Cerebellar nuclear complex (tissue), 1 donor: ENCODE results near the gene FGFR4.
"Not testable (repeated sequence)": the region's sequence is repeated elsewhere in the genome, so short reads cannot be mapped to it uniquely, and the experiment has no call there.

Source experiments
- DNase-seq, 2 experiments: peaks; one replicate each; lab custom pipeline; 2025; lab: John Stamatoyannopoulos, UW

Gene FGFR4

GRCh38 chr5:177086654-177087397, at the start of gene FGFR4:
TSS of gene FGFR4 (plus strand) at chr5:177086915. CDS start at chr5:177089603, 2,688 bp downstream.
- DNase-seq: no peak

- DNase-seq: no peak
Measured at GRCh38 chr5:177036921-177037320, 49.8 kb upstream of the FGFR4 start.

- no peak for DNase-seq
Measured at GRCh38 chr5:177040814-177041420, 45.8 kb upstream of the FGFR4 start.

GRCh38 chr5:177041936-177042335, 44.8 kb upstream of the FGFR4 start:
- no peak for DNase-seq

GRCh38 chr5:177043114-177043513, 43.6 kb upstream of the FGFR4 start:
- DNase-seq: no peak

GRCh38 chr5:177043958-177044357, 42.8 kb upstream of the FGFR4 start:
- DNase-seq: no peak

- DNase-seq: no peak
Measured at GRCh38 chr5:177044641-177045040, 42.1 kb upstream of the FGFR4 start.

- no peak for DNase-seq
Measured at GRCh38 chr5:177045631-177046030, 41.1 kb upstream of the FGFR4 start.

- not testable (repeated sequence) for DNase-seq
Measured at GRCh38 chr5:177048531-177048930, 38.2 kb upstream of the FGFR4 start.

GRCh38 chr5:177049285-177049684, 37.4 kb upstream of the FGFR4 start:
- DNase-seq: no peak

GRCh38 chr5:177064500-177065277, 22.0 kb upstream of the FGFR4 start:
- no peak for DNase-seq

GRCh38 chr5:177065491-177065890, 21.2 kb upstream of the FGFR4 start:
- no peak for DNase-seq

- DNase-seq: no peak
Measured at GRCh38 chr5:177066224-177066623, 20.5 kb upstream of the FGFR4 start.

- DNase-seq: no peak
Measured at GRCh38 chr5:177067503-177067902, 19.2 kb upstream of the FGFR4 start.

- no peak for DNase-seq
Measured at GRCh38 chr5:177070536-177071191, 16.1 kb upstream of the FGFR4 start.

GRCh38 chr5:177071666-177072385, 14.9 kb upstream of the FGFR4 start:
- peak in 1 of 2 experiments; percentile 63 for DNase-seq

- no peak for DNase-seq
Measured at GRCh38 chr5:177077335-177077734, 9.4 kb upstream of the FGFR4 start.

GRCh38 chr5:177079606-177080005, 7.1 kb upstream of the FGFR4 start:
- no peak for DNase-seq

- no peak for DNase-seq
Measured at GRCh38 chr5:177080265-177080664, 6.5 kb upstream of the FGFR4 start.

- DNase-seq: no peak
Measured at GRCh38 chr5:177081859-177082258, 4.9 kb upstream of the FGFR4 start.

- DNase-seq: no peak
Measured at GRCh38 chr5:177083357-177083756, 3.4 kb upstream of the FGFR4 start.

- DNase-seq: no peak
Measured at GRCh38 chr5:177084175-177084574, 2.5 kb upstream of the FGFR4 start.
